Endodermal cell (in vitro differentiated cells): ENCODE data around the gene FSTL1. TPM values are rescaled to one million over a fixed set of nuclear protein-coding genes. Genes with fewer than 3 reads are reported as not detected.

Experiments
- DNase-seq: peaks from one replicate; pipeline ENCODE4 v3.0.0-alpha.2; 2017
- H3K27ac ChIP-seq: 2 replicates; pipeline ENCODE4 v1.5.1; 2013; ENCODE audit warnings: mild to moderate bottlenecking, low read depth, low read length, moderate library complexity
- H3K27me3 ChIP-seq: 2 replicates; pipeline ENCODE4 v1.6.1; 2013; ENCODE audit warnings: mild to moderate bottlenecking, low read length, moderate library complexity; ENCODE audit not compliant: insufficient read depth, control insufficient read depth, poor library complexity, severe bottlenecking
- H3K36me3 ChIP-seq: 2 replicates; pipeline ENCODE4 v1.7.0; 2013; ENCODE audit warnings: mild to moderate bottlenecking, low read length, moderate library complexity; ENCODE audit not compliant: control insufficient read depth, insufficient read depth
- H3K4me1 ChIP-seq: one replicate; pipeline ENCODE4 v1.7.0; 2013; ENCODE audit warnings: low read length; ENCODE audit not compliant: control insufficient read depth, insufficient read depth
- H3K4me3 ChIP-seq: 2 replicates; pipeline ENCODE4 v1.5.1; 2013; ENCODE audit warnings: mild to moderate bottlenecking, low read length, moderate library complexity
- H3K9ac ChIP-seq: 2 replicates; pipeline ENCODE4 v1.6.1; 2013; ENCODE audit warnings: mild to moderate bottlenecking, low read length, moderate library complexity; ENCODE audit not compliant: poor library complexity, severe bottlenecking; ENCODE audit errors: extremely low read depth
- H3K9me3 ChIP-seq: 2 replicates; pipeline ENCODE4 v1.6.1; 2013; ENCODE audit warnings: mild to moderate bottlenecking, low read length, moderate library complexity; ENCODE audit not compliant: control insufficient read depth
- H3K27ac Mint-ChIP-seq: 2 replicates; pipeline ENCODE4 v1.8.0; 2020; ENCODE audit warnings: mixed read lengths
- H3K27me3 Mint-ChIP-seq: 2 replicates; pipeline ENCODE4 v1.8.0; 2021; ENCODE audit warnings: mild to moderate bottlenecking, mixed read lengths; ENCODE audit not compliant: insufficient read depth
- H3K36me3 Mint-ChIP-seq: 2 replicates; pipeline ENCODE4 v1.8.0; 2020; ENCODE audit warnings: low read depth, mixed read lengths
- H3K4me1 Mint-ChIP-seq: 2 replicates; pipeline ENCODE4 v1.8.0; 2020; ENCODE audit warnings: mixed read lengths
- H3K4me3 Mint-ChIP-seq: 2 replicates; pipeline ENCODE4 v1.8.0; 2020; ENCODE audit warnings: mild to moderate bottlenecking, moderate library complexity, mixed read lengths
- H3K9me3 Mint-ChIP-seq: 2 replicates; pipeline ENCODE4 v1.8.0; 2020; ENCODE audit warnings: mild to moderate bottlenecking, mixed read lengths
- WGBS, 2 experiments: methylation state at CpG; one replicate each; pipeline versions ENCODE4 v1.1.5 to v1.1.7; 2013; ENCODE audit warnings: missing lambda C conversion rate in 2 of 2, mixed read lengths in 1 of 2; ENCODE audit not compliant: insufficient coverage in 1 of 2, insufficient read length in 1 of 2; 5-methylcytosine and 5-hydroxymethylcytosine counted together
- total RNA-seq, 2 donors: library from RNA; stranded (reverse); fragmentation: NEBNext Ultra II Directional in 1 of 2; extraction: Animal tissue kit (Norgen Biotek cat#: 25700) in 1 of 2; gene quantifications; 2 replicates in 1 of 2; 3 replicates in 1 of 2; pipeline ENCODE4 v1.2.1, GENCODE V29; 2021
- TF ChIP-seq, protein P1 (sequence below): fragments of 200-600 bp; sonication (generic); conservative IDR thresholded peaks from 2 replicates; pipeline ENCODE4 v1.5.0; 2021; ENCODE audit warnings: antibody characterized with exemption, mild to moderate bottlenecking

FSTL1 gene
- total RNA-seq, 2 donors from 2014 or later: 309 to 379 TPM

DNA sequence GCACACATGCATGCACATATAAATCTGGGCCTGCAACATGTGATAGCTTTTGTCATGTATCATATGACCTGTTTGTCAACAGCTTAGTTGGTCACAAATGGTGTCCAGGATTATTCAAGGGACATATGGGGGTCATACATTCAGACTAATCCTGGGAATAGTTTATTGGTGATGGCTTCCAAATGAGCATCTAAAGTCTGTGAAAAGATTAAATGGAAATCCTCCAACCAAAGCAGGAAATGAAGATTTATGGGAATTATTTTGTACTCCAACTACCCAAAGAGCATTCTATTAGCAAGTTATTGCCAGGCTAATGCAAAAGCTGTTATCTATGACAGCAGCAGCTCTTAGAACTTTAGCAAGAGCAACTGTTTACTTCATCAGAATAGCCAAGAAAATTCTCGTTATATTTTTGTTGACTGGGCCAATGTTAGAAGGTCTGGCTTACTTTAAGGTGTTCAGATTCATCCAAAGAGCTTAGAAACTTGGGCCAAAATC lies 7.1 kb downstream of the FSTL1 start:
- no peaks in the 10 kb centered on the region for H3K27me3 Mint-ChIP-seq
- TF ChIP-seq, protein P1, sequence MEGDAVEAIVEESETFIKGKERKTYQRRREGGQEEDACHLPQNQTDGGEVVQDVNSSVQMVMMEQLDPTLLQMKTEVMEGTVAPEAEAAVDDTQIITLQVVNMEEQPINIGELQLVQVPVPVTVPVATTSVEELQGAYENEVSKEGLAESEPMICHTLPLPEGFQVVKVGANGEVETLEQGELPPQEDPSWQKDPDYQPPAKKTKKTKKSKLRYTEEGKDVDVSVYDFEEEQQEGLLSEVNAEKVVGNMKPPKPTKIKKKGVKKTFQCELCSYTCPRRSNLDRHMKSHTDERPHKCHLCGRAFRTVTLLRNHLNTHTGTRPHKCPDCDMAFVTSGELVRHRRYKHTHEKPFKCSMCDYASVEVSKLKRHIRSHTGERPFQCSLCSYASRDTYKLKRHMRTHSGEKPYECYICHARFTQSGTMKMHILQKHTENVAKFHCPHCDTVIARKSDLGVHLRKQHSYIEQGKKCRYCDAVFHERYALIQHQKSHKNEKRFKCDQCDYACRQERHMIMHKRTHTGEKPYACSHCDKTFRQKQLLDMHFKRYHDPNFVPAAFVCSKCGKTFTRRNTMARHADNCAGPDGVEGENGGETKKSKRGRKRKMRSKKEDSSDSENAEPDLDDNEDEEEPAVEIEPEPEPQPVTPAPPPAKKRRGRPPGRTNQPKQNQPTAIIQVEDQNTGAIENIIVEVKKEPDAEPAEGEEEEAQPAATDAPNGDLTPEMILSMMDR: no peak
- peaks cover 35% of the 10 kb centered on the region for H3K36me3 ChIP-seq
- H3K9me3 ChIP-seq: no peaks in the 10 kb centered on the region
- peaks cover 23% of the 10 kb centered on the region for H3K4me1 Mint-ChIP-seq
- H3K27ac Mint-ChIP-seq: no peak overlapping the region
- no peaks in the 10 kb centered on the region for H3K9me3 Mint-ChIP-seq
- DNase-seq: no peak
- H3K27me3 ChIP-seq: no peaks in the 10 kb centered on the region
- peaks cover 39% of the 10 kb centered on the region for H3K36me3 Mint-ChIP-seq
- no peak overlapping the region for H3K27ac ChIP-seq
- WGBS, 2 experiments: 100% methylated on average over 1 of the region's 1 CpG
- H3K4me1 ChIP-seq: no peaks in the 10 kb centered on the region
- no peak overlapping the region for H3K9ac ChIP-seq
- H3K4me3 ChIP-seq: no peak overlapping the region
- no peak overlapping the region for H3K4me3 Mint-ChIP-seq

DNA sequence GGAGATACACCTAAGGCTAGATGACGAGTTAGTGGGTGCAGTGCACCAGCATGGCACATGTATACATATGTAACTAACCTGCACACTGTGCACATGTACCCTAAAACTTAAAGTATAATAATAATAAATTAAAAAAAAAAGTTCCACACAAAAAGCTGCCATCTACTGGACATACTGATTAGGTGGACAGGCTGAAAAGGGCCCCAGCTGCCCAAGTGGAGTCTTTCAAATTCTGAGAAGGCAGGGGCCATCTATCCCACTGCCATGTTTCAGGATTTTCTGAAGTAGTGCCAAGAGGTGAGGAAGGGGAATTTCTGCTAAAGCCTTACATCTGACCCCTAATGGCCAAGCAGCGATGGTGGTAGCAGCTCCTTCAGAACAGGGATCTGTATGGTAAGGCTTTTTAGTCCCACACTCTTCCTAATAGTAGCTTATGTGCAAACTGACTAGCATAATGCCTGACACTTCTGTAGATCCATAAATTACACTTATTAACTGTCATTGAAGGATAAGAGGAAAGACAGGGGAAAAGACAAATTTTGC lies 7.7 kb downstream of the FSTL1 start:
- H3K27me3 Mint-ChIP-seq: no peaks in the 10 kb centered on the region
- Histone ChIP-seq H3K9me3 (no peaks in the 10 kb centered on the region), H3K4me3 (no peak overlapping the region), H3K27me3 (no peaks in the 10 kb centered on the region), H3K9ac (no peak overlapping the region), H3K36me3 (peaks cover 41% of the 10 kb centered on the region), H3K4me1 (no peaks in the 10 kb centered on the region), H3K27ac (no peak overlapping the region)
- no peaks in the 10 kb centered on the region for H3K9me3 Mint-ChIP-seq
- H3K36me3 Mint-ChIP-seq: peaks cover 43% of the 10 kb centered on the region
- peak; percentile 62 for DNase-seq
- no peak overlapping the region for H3K27ac Mint-ChIP-seq
- no peak overlapping the region for H3K4me3 Mint-ChIP-seq
- H3K4me1 Mint-ChIP-seq: peaks cover 22% of the 10 kb centered on the region
- TF ChIP-seq, protein P1: peak; percentile 67
- 82% methylated on average over 1 of the region's 2 CpGs; no CpG with 5 or more reads in 1 of the 2 experiments for WGBS, 2 experiments

DNA sequence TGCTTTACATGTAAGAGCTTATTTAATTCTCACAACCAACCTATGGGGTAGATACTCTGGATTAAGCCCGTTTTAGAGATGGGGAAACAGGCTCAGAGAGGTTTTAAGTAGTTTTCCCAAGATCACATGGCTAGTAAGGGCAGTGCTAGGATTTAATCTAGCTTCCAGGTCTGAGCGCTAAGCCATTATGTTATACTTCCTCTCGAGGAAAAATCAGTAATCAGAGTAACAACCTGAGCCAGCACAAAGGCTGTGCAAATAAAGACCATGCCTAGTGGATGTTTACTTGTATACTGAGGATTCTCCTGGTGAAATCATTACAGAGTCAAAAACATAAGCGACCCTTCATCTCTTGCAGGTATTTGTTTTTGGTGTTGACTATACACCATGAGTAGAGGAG lies 9.0 kb downstream of the FSTL1 start:
- Histone ChIP-seq H3K9ac (no peak overlapping the region), H3K36me3 (peaks cover 51% of the 10 kb centered on the region), H3K4me3 (no peak overlapping the region), H3K27ac (no peak overlapping the region), H3K4me1 (peaks cover 3% of the 10 kb centered on the region), H3K9me3 (no peaks in the 10 kb centered on the region), H3K27me3 (no peaks in the 10 kb centered on the region)
- TF ChIP-seq, protein P1: no peak
- Mint-ChIP-seq H3K27me3 (no peaks in the 10 kb centered on the region), H3K4me3 (no peak overlapping the region), H3K36me3 (peaks cover 37% of the 10 kb centered on the region), H3K4me1 (peaks cover 23% of the 10 kb centered on the region), H3K9me3 (no peaks in the 10 kb centered on the region), H3K27ac (no peak overlapping the region)
- DNase-seq: no peak
- 95% methylated on average over 3 to 4 of the region's 4 CpGs for WGBS, 2 experiments
